ENCODE results near the gene NT5E. TPM values are rescaled to one million over a fixed set of nuclear protein-coding genes. Genes with fewer than 3 reads are reported as not detected.
A peak's percentile ranks its signal among the peaks of the same experiment; 100 is the strongest.

The NT5E gene
- total and polyA plus RNA-seq, 5 experiments from 2014 or later = 56.5 to 128 (median 77.7) TPM

GRCh38 chr6:85462673-85463072 is 12.8 kb downstream of the NT5E start:
- peaks cover 0 to 9% (median 6%) of the 10 kb centered on the region in 3 donors for H3K36me3 Mint-ChIP-seq
- H3K27ac Mint-ChIP-seq = peak overlapping the region; percentile 91 to 99 (median 95)
- H3K4me1 Mint-ChIP-seq = peaks cover 56 to 93% (median 89%) of the 10 kb centered on the region in 4 donors
- H3K9me3 Mint-ChIP-seq = no peaks in the 10 kb centered on the region
- H3K4me3 Mint-ChIP-seq = peak overlapping the region in 8 of 10 donors; percentile 74 to 85 (median 81)
- POLR2A ChIA-PET = interaction anchor here (0.6 to 13.1 kb wide), 7 partner anchors 11 to 216 kb away, joined by 3 to 252 read pairs (median 7); partner anchors contain the start of gene NT5E
- DNase-seq (no peak), ATAC-seq (no peak)
- no peaks in the 10 kb centered on the region for H3K27me3 Mint-ChIP-seq

GRCh38 chr6:85463621-85464259 is 13.9 kb downstream of the NT5E start:
- no peaks in the 10 kb centered on the region for H3K27me3 Mint-ChIP-seq
- peaks cover 51 to 89% (median 81%) of the 10 kb centered on the region in 4 donors for H3K4me1 Mint-ChIP-seq
- peak overlapping the region; percentile 74 to 99 (median 95) for H3K27ac Mint-ChIP-seq
- ATAC-seq = no peak
- peak overlapping the region in 8 of 10 donors; percentile 22 to 89 (median 79) for H3K4me3 Mint-ChIP-seq
- peaks cover 0 to 19% (median 13%) of the 10 kb centered on the region in 3 donors for H3K36me3 Mint-ChIP-seq
- no peak for DNase-seq
- POLR2A ChIA-PET = interaction anchor here (0.6 to 13.1 kb wide), 4 partner anchors 13 to 215 kb away, joined by 3 to 252 read pairs (median 6); partner anchors contain the start of gene NT5E
- no peaks in the 10 kb centered on the region for H3K9me3 Mint-ChIP-seq

- Mint-ChIP-seq H3K27ac (peak overlapping the region; percentile 88 to 99 (median 95)), H3K27me3 (no peaks in the 10 kb centered on the region), H3K4me1 (peaks cover 50 to 86% (median 79%) of the 10 kb centered on the region in 4 donors), H3K9me3 (no peaks in the 10 kb centered on the region), H3K36me3 (peaks cover 0 to 22% (median 11%) of the 10 kb centered on the region in 3 donors), H3K4me3 (peak overlapping the region; percentile 12 to 89 (median 70))
- POLR2A ChIA-PET = interaction anchor here (13.1 kb wide), 1 partner anchor 13 kb away, joined by 252 read pairs; the partner anchor contains the start of gene NT5E
- ATAC-seq (peak in 1 of 2 donors; percentile 3), DNase-seq (no peak)
Observed at GRCh38 chr6:85464260-85464644, 14.4 kb downstream of the NT5E start.

- POLR2A ChIA-PET = interaction anchor here (13.1 kb wide), 1 partner anchor 14 kb away, joined by 252 read pairs; the partner anchor contains the start of gene NT5E
- ATAC-seq = no peak
- Mint-ChIP-seq H3K4me3 (peak overlapping the region in 9 of 10 donors; percentile 22 to 89 (median 73)), H3K27ac (peak overlapping the region; percentile 88 to 99 (median 95)), H3K27me3 (no peaks in the 10 kb centered on the region), H3K36me3 (peaks cover 0 to 25% (median 11%) of the 10 kb centered on the region in 3 donors), H3K4me1 (peaks cover 49 to 85% (median 79%) of the 10 kb centered on the region in 4 donors), H3K9me3 (no peaks in the 10 kb centered on the region)
- no peak for DNase-seq
Observed at GRCh38 chr6:85464722-85465150, 14.9 kb downstream of the NT5E start.

GRCh38 chr6:85465762-85466161 is 15.9 kb downstream of the NT5E start:
- Mint-ChIP-seq H3K4me3 (peak overlapping the region; percentile 7 to 89 (median 75)), H3K9me3 (no peaks in the 10 kb centered on the region), H3K27ac (peak overlapping the region; percentile 84 to 99 (median 95)), H3K27me3 (no peaks in the 10 kb centered on the region), H3K36me3 (peaks cover 0 to 29% (median 18%) of the 10 kb centered on the region in 3 donors), H3K4me1 (peaks cover 46 to 85% (median 75%) of the 10 kb centered on the region in 4 donors)
- POLR2A ChIA-PET = interaction anchor here (13.1 kb wide), 1 partner anchor 15 kb away, joined by 252 read pairs; the partner anchor contains the start of gene NT5E
- DNase-seq (no peak), ATAC-seq (peak; percentile 4 to 9)

- DNase-seq (no peak), ATAC-seq (no peak)
- Mint-ChIP-seq H3K36me3 (peaks cover 0 to 41% (median 23%) of the 10 kb centered on the region in 3 donors), H3K4me1 (peaks cover 29 to 60% (median 49%) of the 10 kb centered on the region in 4 donors), H3K4me3 (peak overlapping the region in 1 of 10 donors; percentile 8), H3K27me3 (no peaks in the 10 kb centered on the region), H3K9me3 (no peaks in the 10 kb centered on the region), H3K27ac (peak overlapping the region in 6 of 10 donors; percentile 11 to 84 (median 59))
- POLR2A ChIA-PET = interaction anchor here (1.0 to 13.1 kb wide), 2 partner anchors 17 to 66 kb away, joined by 3 to 252 read pairs; partner anchors contain the start of gene NT5E
Observed at GRCh38 chr6:85468326-85468725, 18.4 kb downstream of the NT5E start.

- ATAC-seq (no peak), DNase-seq (no peak)
- POLR2A ChIA-PET = interaction anchor here (13.1 kb wide), 1 partner anchor 18 kb away, joined by 252 read pairs; the partner anchor contains the start of gene NT5E
- peaks cover 0 to 47% (median 23%) of the 10 kb centered on the region in 3 donors for H3K36me3 Mint-ChIP-seq
- no peaks in the 10 kb centered on the region for H3K9me3 Mint-ChIP-seq
- H3K27ac Mint-ChIP-seq = peak overlapping the region in 4 of 10 donors; percentile 11 to 33 (median 23)
- no peaks in the 10 kb centered on the region for H3K27me3 Mint-ChIP-seq
- peaks cover 21 to 50% (median 38%) of the 10 kb centered on the region in 4 donors for H3K4me1 Mint-ChIP-seq
- no peak overlapping the region for H3K4me3 Mint-ChIP-seq
Observed at GRCh38 chr6:85469276-85470022, 19.6 kb downstream of the NT5E start.

- no peak for DNase-seq
- no peak for ATAC-seq
- POLR2A ChIA-PET = interaction anchor here (13.1 kb wide), 1 partner anchor 19 kb away, joined by 252 read pairs; the partner anchor contains the start of gene NT5E
- H3K27me3 Mint-ChIP-seq = no peaks in the 10 kb centered on the region
- H3K4me1 Mint-ChIP-seq = peaks cover 16 to 45% (median 32%) of the 10 kb centered on the region in 4 donors
- H3K9me3 Mint-ChIP-seq = no peaks in the 10 kb centered on the region
- H3K27ac Mint-ChIP-seq = peak overlapping the region in 4 of 10 donors; percentile 21 to 53 (median 42)
- H3K4me3 Mint-ChIP-seq = no peak overlapping the region
- peaks cover 0 to 49% (median 23%) of the 10 kb centered on the region in 3 donors for H3K36me3 Mint-ChIP-seq
Observed at GRCh38 chr6:85470023-85470410, 20.1 kb downstream of the NT5E start.

- Mint-ChIP-seq H3K27me3 (no peaks in the 10 kb centered on the region), H3K27ac (no peak overlapping the region), H3K4me3 (no peak overlapping the region), H3K4me1 (peaks cover 10 to 25% (median 17%) of the 10 kb centered on the region in 4 donors), H3K9me3 (no peaks in the 10 kb centered on the region), H3K36me3 (peaks cover 0 to 55% (median 33%) of the 10 kb centered on the region in 3 donors)
- ATAC-seq (no peak), DNase-seq (no peak)
- POLR2A ChIA-PET = interaction anchor here (1.3 to 1.6 kb wide), 2 partner anchors 20 to 23 kb away, joined by 3 to 8 read pairs; partner anchors contain the start of gene NT5E
Observed at GRCh38 chr6:85472744-85473143, 22.9 kb downstream of the NT5E start.

- no peaks in the 10 kb centered on the region for H3K9me3 Mint-ChIP-seq
- POLR2A ChIA-PET = interaction anchor here (1.3 to 1.6 kb wide), 2 partner anchors 21 to 24 kb away, joined by 3 to 8 read pairs; partner anchors contain the start of gene NT5E
- H3K36me3 Mint-ChIP-seq = peaks cover 0 to 48% (median 26%) of the 10 kb centered on the region in 3 donors
- DNase-seq (no peak), ATAC-seq (no peak)
- H3K4me1 Mint-ChIP-seq = peaks cover 8 to 23% (median 17%) of the 10 kb centered on the region in 4 donors
- H3K4me3 Mint-ChIP-seq = no peak overlapping the region
- peak overlapping the region in 1 of 10 donors; percentile 70 for H3K27ac Mint-ChIP-seq
- H3K27me3 Mint-ChIP-seq = no peaks in the 10 kb centered on the region
Observed at GRCh38 chr6:85473748-85474147, 23.9 kb downstream of the NT5E start.

GRCh38 chr6:85476532-85476931 is 26.6 kb downstream of the NT5E start:
- no peaks in the 10 kb centered on the region for H3K9me3 Mint-ChIP-seq
- POLR2A ChIA-PET = interaction anchor here (0.9 to 1.9 kb wide), 2 partner anchors 25 to 27 kb away, joined by 3 to 8 read pairs; partner anchors contain the start of gene NT5E
- DNase-seq = no peak

GRCh38 chr6:85479208-85479607 is 29.3 kb downstream of the NT5E start:
- DNase-seq (no peak), ATAC-seq (no peak)
- H3K36me3 Mint-ChIP-seq = peaks cover 0 to 28% (median 14%) of the 10 kb centered on the region in 3 donors
- POLR2A ChIA-PET = interaction anchor here (1.7 kb wide), 1 partner anchor 29 kb away, joined by 7 read pairs; the partner anchor contains the start of gene NT5E
- peak overlapping the region in 4 of 10 donors; percentile 26 to 77 (median 47) for H3K27ac Mint-ChIP-seq
- H3K27me3 Mint-ChIP-seq = no peaks in the 10 kb centered on the region
- H3K9me3 Mint-ChIP-seq = no peaks in the 10 kb centered on the region
- H3K4me3 Mint-ChIP-seq = peak overlapping the region in 1 of 10 donors; percentile 35
- H3K4me1 Mint-ChIP-seq = peaks cover 17 to 39% (median 26%) of the 10 kb centered on the region in 4 donors

More at GRCh38 chr6:85476532-85476931, 26.6 kb downstream of the NT5E start:
- peak overlapping the region in 3 of 10 donors; percentile 46 to 71 (median 54) for H3K27ac Mint-ChIP-seq
- peaks cover 0 to 45% (median 19%) of the 10 kb centered on the region in 3 donors for H3K36me3 Mint-ChIP-seq
- no peak for ATAC-seq
- H3K4me3 Mint-ChIP-seq = no peak overlapping the region
- H3K27me3 Mint-ChIP-seq = no peaks in the 10 kb centered on the region
- H3K4me1 Mint-ChIP-seq = peaks cover 2 to 20% (median 11%) of the 10 kb centered on the region in 4 donors
